ENCODE measurements around the gene TMEM242.
"Not testable (repeated sequence)": the region's sequence is repeated elsewhere in the genome, so short reads cannot be mapped to it uniquely, and the experiment has no call there.

Gene TMEM242

DNA sequence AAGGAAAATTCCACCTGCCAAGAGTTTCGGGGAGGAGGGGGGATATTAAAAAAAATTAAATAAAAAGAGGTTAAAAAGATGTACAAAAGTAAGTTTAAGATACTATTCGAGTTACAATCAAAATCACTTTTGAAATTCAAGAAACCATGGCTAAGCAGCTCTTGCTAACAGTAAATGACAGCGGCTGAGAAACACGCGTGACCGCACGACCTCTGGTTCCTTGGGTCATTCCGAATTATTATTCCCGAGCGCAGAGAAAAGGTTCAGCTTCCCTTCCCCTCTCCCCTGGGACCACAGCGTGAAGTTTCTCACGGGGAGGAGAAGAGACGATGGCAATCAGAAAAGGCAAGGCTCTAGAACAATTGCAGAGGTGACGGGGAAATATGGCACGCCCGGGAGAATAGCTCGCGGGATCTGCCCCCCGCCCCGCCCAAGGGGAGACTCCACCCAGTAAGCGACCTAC is 496 bp downstream of the TMEM242 start:
- DNase-seq, result no peak

- no peak for DNase-seq
Observed at GRCh38 chr6:157316871-157317814, 6.2 kb downstream of the TMEM242 start.

- DNase-seq, result no peak
Observed at GRCh38 chr6:157314705-157315321, 8.5 kb downstream of the TMEM242 start.

DNA sequence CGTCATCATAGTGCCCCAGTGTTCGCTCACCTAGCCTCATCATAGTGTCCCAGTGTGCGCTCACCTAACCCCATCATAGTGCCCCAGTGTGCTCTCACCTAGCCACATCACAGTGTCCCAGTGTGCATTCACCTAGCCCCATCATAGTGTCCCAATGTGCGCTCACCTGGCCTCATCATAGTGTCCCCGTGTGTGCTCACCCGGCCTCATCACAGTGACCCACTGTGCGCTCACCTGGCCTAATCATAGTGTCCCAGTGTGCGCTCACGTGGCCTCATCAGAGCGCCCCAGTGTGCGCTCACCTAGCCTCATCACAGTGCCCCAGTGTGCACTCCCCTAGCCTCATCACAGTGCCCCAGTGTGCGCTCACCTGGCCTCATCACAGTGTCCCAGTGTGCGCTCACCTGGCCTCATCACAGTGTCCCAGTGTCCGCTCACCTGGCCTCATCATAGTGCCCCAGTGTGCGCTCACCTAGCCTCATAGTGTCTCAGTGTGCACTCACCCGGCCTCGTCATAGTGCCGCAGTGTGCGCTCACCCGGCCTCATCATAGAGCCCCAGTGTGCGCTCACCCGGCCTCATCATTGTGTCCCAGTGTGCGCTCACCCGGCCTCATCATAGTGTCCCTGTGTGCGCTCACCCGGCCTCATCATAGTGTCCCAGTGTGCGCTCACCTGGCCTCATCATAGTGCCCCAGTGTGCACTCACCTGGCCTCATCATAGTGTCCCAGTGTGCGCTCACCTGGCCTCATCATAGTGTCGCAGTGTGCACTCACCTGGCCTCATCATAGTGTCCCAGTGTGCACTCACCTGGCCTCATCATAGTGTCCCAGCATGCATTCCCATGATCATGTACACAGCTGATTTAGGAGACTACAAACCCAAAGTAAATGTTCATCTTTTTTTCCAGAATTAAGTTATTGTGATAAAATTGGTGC is 9.5 kb downstream of the TMEM242 start:
- DNase-seq, result no peak

GRCh38 chr6:157312757-157313156 is 10.6 kb downstream of the TMEM242 start:
- no peak for DNase-seq

DNA sequence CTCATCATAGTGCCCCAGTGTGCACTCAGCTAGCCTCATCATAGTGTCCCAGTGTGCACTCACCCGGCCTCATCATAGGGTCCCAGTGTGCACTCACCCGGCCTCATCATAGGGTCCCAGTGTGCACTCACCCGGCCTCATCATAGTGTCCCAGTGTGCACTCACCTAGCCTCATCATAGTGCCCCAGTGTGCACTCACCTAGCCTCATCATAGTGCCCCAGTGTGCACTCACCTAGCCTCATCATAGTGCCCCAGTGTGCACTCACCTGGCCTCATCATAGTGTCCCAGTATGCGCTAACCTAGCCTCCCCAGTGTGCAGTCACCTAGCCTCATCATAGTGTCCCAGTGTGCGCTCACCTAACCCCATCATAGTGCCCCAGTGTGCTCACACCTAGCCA is 12.6 kb downstream of the TMEM242 start:
- DNase-seq, result not testable (repeated sequence)

DNA sequence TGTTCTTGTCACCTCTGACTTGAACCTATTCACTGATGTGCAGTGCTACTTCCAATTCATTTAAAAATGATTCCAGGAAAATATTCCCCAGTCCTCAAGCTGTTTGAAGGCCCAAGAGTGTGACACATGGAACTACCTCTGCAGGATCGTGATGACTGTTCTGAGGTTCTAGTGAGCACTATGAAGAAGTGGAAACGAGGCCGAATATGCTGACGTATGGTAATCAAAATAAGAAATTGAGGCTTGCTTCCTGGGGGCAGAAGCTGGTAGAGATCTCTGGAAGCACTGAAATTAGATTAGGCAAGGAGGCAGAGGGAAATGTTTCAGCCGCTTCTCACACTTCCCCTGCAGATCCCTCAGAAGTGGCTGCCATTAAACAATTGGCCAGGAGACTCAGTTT is 15.7 kb downstream of the TMEM242 start:
- DNase-seq, result no peak

DNA sequence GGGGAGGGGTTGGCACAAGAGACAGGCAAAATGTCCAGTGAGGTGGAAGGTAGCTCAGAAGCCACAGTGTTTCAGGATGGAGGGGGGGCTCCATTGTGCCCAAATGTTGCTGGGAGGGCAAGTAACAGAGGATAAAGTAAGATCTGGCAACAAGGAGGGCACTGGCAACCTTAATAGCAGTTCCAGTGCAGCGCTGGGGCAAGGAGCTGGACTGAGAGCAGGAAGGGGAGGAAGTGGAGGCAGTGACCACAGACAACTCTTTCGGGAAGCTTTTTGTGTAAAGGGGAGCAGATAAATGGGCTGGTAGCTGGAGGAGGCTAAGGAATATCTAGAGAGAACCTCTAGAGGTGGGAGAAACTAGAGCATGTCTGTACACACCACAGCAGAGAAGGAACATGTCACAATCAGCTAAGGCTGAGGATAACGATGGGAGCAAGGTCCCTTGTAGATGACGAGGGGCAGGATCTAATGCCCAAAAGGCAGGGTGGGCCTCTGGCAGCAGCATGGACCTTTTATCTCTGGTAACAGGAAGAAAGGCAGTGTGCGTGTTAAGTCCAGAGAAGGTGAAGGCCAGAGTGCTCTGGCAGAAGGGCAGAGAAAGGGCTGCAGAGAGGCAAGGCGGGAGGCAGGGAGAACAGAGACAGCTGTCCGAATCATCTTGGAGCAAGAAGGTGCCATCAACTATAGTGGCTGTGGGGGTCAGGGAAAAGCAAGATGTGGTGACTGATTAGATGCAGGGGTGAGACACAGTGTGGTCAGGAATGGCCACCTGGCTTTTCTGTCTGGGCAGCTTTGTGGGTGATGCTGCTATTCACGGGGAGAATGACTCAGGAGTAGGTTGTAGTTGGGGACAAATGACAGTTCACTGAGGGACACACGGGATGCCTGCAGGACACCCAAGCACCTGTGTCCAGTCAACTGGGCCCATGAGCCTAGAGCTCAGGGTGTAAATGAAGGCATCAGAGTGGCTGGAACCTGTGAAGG is 17.4 kb downstream of the TMEM242 start:
- DNase-seq, result no peak

GRCh38 chr6:157304899-157305663 is 18.2 kb downstream of the TMEM242 start:
- no peak for DNase-seq

- no peak for DNase-seq
Observed at GRCh38 chr6:157302736-157303135, 20.6 kb downstream of the TMEM242 start.

DNA sequence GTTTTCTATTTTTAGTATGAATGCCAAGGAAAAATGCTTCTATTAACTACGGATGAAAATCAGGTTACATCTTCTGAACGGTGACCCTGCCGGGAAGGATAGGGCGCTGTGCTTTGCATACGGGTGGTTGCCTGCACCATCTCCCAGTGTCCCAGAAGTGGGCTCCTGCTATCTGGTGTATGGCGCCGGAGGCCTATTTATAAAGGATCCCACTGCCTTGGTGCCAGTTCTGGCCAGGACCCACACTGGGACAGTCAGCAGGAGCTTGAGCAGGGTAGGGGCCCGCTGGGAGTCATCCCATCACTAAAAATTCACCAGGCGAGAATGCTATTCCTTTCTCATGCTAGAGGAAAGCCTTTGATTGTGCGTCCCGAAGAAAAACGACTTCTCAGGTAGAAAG is 22.9 kb downstream of the TMEM242 start:
- no peak for DNase-seq

GRCh38 chr6:157300006-157300405 is 23.3 kb downstream of the TMEM242 start:
- no peak for DNase-seq

- peak; percentile 10 for DNase-seq
Observed at GRCh38 chr6:157298216-157298724, 25.0 kb downstream of the TMEM242 start.

DNA sequence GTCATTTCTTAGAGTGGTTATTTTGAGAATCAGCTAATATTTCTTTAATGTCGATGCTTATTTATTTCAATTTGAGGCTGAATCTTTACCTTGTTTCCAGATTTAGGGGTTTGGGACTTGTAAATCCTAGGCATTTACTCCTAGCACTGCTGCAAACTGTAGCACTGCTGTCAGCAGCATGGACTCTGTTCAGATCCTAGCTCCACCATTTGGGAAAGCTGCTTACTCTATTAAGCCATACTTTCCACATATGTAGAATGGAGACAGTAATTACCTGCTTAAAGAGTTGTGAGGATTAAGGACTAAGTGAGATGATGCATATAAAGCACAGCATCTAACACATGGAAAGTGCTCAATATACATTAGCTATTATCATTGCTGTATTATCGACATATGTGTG is 28.7 kb downstream of the TMEM242 start:
- no peak for DNase-seq

GRCh38 chr6:157293780-157294179 is 29.5 kb downstream of the TMEM242 start:
- DNase-seq, result no peak

DNA sequence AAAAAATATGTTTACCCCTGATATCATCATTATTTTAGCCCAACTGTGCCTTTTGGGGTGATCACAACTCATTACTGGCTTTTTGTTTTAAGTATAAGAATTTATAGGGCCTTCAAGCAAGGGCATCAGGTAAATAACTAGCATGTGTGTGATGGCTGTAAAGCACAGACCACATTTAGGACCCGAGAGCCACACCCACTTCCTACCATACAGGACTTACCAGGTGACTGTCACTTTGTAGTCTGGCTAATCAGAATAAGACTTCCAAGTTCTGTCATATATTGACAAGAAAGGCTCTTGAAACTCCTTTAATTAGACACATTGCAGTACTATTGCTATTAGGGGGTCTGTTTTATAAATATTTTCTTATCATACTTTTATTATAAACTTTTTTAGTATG is 31.1 kb downstream of the TMEM242 start:
- DNase-seq, result no peak

GRCh38 chr6:157291356-157291755 is 32.0 kb downstream of the TMEM242 start:
- DNase-seq, result no peak

DNA sequence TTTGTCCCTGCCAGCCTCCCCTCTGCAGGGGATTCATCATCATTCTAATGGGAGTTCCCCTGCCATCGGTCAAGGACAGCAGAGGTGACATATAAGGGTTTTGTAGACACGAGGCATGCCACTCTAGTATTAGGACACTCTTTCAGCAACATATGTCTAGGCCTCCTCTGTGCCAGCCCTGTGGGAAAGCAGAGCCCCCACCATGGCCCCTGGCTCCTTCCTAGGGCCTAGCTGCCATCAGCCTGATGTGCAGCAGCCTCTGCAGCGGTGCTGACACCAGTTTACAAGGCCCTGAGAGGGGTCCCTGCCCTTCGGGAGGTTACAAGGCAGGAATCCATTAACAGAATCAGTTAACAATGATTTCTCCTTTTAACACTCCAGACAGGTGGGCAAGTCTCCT is 32.5 kb downstream of the TMEM242 start:
- no peak for DNase-seq

DNA sequence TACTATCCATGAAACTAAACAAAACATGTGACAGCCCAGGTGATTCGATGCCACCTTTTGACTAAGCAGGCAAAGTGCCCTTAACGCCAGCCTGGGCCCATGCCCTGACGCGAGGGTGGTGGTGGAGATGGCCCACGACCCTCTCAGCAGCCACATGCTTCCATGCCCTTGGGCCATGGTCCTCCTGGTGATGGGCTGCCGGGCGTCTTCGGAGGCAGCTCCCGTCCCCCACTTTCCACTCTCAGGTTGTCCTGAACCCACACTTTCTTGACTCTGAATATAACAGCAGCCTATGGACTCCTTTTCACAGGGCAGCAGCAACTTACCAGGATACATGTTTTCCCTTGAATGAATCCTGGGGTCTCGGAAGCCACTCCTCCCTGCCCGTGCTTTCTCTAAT is 33.6 kb downstream of the TMEM242 start:
- no peak for DNase-seq

DNA sequence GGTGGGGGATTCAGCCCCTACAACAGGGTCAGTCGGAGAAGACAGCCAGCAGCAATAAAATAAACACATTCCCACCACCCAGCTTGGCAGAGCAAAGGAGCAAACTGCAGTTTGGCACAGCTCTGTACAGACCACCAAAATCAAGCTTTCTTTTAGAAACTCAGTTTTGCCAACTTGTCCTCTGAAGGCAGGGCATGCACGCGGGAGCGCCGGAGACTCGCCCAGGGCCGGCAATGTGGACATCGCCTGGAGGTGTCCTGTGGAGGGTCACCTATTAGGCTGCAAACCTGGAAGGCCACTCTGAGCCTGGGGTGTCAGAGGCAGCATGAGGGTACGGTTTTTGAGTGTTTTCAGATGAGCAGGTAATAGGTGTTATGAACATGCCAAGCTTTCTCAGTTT is 34.7 kb downstream of the TMEM242 start:
- no peak for DNase-seq

- DNase-seq, result no peak
Observed at GRCh38 chr6:157287923-157288322, 35.4 kb downstream of the TMEM242 start.
